ENCODE results near the gene ANO9.

DNA sequence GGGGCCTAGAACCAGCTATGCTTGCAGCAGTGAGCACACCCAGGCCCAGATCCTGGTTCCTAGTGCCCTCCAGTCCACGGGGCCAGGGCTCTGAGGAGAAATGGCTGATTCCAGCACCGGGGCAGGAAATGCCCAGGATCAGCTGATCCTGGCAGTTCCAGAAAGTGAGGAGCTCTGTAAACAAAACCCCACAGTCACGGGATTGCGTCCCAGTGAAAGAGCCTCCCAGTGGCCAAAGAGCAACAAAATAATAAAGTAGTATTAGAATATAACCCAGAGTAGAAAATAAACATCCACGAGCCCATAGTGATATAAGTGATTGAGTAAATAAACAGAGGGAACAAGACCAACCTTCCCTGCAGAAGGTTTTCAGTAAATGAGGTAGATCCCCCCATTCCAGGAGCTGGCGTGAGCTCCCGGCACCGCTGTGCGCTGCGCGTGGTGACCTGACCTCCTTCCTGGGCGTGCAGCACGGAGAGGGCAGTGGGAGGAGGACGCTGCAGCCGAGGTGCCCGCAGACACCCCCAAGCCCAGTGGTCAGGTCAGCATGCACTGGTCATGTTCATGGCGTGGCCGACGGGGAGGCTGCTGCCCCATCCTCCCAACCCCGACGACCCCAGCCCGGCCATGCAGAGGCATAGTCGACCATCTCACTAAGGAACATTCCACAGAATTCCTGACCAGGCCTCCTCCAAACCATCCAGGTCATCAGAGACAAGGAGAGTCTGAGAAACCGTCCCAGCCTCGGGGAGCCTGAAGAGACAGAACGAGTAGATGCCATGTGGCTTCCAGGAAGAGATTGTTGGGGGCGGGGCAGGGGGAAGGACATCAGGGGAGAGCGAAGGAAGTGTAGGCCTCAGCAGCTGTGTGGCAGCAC, 28.1 kb upstream of the ANO9 start:
- TF ChIP-seq CTCF (IDR thresholded peaks at IDR 0.05) (peak in 2 of 4 experiments; percentile 50 to 63), POLR2AphosphoS5 (IDR thresholded peaks at IDR 0.05) (peak; percentile 92), POLR2A (IDR thresholded peaks at IDR 0.05) (peak; percentile 28)
